Stimulated activated CD8-positive, alpha-beta memory T cell treated with anti-CD3 and anti-CD28 coated beads, Interleukin-15, amount 100 ng/mL, for 4 hours (primary cell): ENCODE results near the gene SKIDA1.

Source experiments
- DNase-seq, 2 donors: peaks; one replicate each; pipeline ENCODE4 v3.0.0-alpha.2; 2020; ENCODE audit warnings: low read depth in 2 of 2

SKIDA1 gene

GRCh38 chr10:21529032-21529910, 3.8 kb upstream of the SKIDA1 start:
- DNase-seq, result no peak

GRCh38 chr10:21528236-21529031, 3.0 kb upstream of the SKIDA1 start:
- DNase-seq, result no peak

- no peak for DNase-seq
These were observed 2.2 kb upstream of the SKIDA1 start for GRCh38 chr10:21527598-21528235.

DNA sequence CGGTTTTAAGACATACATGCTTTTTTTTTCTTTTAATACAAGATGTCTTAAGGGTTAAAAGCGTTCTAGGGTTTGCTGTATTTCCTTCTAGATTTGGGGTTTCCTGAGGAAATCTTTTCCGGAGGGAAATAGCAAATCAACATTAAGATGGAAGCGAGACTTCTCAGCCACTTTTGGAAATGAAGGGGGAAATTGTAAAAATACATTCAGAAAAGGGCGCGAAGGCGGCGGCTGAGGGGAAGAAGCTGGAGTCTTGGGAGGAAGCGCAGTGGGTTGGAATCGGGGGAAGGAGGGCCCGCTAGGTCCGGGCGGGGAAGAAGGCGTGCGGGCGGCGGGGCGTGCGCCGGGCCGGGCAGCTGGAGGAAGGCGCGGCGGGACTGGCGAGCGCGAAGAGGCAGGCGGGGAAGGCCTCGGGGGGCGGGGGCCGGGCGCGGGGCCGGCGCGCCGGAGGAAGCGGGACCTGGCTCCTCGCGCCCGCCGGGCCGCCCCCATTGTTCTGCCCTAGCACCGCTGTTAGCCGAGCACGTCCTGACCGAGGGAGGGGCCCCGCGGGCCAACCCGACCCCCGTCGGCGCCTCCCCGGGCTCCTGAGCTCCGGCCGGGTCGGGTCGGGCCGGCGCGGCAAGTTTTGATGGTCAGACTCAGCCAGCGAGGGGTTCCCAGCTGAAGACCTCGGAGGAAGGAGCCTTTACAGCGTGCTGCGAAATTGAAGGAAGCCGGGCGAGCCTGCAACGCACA, 1.5 kb upstream of the SKIDA1 start:
- no peak for DNase-seq

- peak in 1 of 2 donors; percentile 36 for DNase-seq
These were observed 842 bp upstream of the SKIDA1 start for GRCh38 chr10:21526188-21526859.

DNA sequence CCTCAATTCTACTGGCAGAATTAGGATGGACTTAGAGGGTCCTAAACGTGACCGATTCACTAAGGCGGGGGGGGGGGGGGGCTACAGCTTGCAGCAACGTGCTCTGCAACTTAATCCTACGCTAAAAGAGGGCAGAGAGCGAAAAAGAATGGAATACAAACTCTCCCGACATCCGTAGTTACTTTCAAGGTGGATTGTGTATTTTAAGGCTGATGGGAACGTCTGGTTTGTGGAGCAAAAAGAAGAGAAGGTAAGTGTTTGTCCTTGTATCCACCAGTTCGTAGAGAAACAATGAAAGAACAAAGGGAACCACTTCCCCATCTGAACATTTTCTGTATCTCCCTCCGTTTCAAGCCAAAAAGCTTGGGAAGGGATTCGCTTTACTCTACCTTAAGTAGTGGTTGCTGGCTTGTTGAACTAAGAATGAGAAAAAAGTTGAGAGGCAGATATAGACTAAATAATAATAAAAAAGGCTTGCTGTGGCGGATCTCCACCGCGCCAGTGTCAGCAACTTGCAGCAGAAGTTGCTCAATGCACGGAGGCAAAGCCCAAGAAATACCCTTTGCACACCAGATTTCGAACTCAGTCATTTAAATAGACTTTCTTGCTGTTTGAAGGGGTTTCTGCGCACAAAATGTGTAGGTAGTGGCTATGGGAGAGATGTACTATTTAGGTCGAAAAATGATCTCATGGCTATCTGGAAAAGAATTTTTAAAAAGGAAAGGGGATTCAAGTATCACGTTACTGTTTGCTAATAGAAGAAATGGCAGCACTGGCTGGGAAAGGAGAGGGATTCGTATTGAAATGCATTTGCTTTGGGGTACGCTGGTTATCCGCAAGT, 736 bp downstream of the SKIDA1 start:
- DNase-seq, result no peak

- no peak for DNase-seq
These were observed 1.4 kb downstream of the SKIDA1 start for GRCh38 chr10:21524131-21524525.

- DNase-seq, result no peak
These were observed 1.9 kb downstream of the SKIDA1 start for GRCh38 chr10:21523557-21524008.

- no peak for DNase-seq
These were observed 2.7 kb downstream of the SKIDA1 start for GRCh38 chr10:21522631-21523406.

DNA sequence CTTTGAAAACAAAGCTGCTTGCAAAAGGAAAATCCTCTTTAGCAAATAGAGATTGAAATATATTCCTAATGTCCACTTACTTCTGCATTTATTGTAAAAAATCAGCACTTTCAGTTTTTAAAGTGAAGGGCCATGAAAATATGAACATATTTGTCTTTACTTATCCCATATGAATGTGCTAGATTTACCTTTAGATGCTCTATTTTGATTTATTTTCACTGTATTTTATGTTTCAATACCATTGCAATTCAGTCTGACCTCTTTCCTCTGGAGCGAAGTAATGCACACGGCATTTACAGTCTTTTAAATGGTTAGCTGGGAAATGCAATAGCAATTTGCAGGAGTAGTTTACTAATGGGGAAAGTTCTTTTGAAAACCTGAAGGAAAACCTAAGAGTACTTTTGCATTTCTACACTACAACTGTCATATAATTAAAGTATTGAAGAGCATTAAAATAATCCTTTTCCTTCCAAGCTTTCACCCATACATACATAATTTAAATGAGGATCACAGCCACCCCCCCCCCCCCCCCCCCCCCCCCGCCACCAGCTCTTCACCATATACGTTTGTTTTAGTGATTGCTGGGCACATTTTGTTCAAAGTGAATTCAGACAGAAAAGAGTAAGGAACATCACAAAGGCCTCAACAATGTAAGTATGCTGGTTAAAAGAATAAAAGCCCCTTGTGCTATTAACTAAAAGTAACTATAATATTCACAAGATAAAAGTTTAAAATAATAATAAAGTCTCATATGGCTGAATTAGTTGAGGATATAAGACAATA, 3.5 kb downstream of the SKIDA1 start:
- no peak for DNase-seq

DNA sequence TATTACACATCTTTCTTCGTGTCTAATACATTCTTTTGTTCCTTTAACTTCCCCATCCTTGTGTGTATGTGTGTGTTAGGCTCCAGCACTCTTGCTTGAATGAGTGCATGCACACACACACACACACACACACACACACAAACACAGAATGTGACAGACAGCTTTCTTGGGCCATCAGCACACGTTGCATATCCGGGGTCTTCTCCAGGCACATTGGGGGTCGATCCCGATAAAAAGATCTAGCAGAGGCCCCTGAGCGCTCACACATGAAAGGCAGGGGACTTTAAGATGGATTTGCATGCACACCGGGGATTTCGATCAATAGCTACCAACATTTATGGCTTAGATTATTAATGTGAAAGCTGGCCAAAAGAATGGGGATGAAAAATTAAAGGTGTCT, 4.5 kb downstream of the SKIDA1 start:
- no peak for DNase-seq

DNA sequence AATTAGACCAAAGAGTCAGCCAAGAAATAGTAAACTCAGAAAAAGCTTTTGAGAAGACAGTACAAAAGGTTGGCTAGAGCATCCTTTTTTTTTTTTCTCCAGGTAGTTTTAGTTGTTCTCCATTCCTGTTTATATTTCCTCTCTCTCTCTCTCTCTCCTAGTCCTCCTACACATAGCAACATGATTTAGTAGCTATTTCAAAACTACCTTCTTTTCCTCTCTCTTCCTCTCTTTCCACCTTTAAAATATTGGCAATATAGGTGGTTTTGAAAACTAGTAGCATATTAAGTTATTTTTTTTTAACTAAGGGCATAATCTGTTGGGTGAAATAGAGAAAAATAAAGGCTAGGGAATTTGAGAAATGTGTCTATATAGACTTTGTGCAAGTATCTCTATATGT, 5.0 kb downstream of the SKIDA1 start:
- DNase-seq, result no peak

DNA sequence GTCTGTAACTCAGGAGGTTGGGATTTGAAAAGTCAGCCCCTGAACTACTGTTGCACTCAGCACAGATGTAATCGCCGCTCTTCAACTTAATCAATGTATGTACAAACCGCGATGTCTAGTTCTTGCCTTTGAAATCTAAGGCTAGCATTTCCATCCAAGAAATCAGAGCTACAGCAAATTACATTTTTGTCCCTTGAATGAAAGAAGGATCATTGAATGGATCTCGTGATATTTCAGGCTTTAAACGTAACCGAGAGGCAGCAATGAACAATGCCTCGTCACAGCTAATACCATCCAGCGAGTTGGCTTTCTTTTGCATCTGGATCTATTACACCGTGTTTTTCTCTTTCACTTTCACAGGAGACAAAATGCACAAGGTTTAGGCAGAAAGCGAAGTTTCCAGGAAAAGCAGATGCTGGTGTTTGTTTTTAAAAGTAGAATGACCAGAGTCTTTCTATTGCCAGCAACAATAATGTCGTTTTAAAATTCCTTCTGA, 5.5 kb downstream of the SKIDA1 start:
- DNase-seq, result no peak

- DNase-seq, result no peak
These were observed 6.0 kb downstream of the SKIDA1 start for GRCh38 chr10:21519397-21519933.

DNA sequence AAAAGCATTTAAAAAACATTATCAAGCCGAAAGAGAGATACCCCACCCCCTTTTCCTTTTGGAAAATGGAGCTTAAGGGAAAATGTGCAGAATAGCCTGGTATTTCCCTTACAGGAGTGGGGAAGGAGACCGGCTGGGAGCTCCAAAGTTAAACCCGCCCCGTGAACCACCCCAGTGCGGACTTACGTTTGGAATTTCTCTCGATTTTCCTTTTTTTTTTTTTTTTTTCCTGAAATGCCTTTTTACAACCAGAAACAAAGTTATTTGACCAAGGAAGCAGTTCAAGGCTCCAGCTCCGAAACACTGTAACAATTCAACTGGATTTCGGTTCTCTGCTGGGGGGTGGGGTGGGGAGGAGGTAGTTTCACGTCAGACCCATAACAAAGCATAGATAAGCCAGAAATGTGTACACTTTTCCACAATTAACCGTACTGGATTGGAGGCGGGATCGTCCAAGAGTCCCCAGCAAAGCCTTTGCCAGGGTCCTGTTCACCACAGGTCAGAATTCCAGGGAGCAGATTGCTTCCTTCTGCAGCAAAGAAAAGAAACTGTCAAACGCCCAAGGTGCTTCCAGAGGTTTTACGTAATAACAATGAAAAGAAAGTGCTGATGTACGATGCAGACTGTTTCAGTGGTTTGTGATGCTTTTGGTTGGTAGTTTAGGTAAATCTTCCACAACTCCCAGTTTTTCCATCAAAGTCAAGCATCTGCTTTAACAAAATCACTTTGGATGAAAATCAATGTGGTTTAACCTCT, 6.7 kb downstream of the SKIDA1 start:
- no peak for DNase-seq

- no peak for DNase-seq
These were observed 7.3 kb downstream of the SKIDA1 start for GRCh38 chr10:21518149-21518640.
